ENCODE data around the gene SPRYD7.

- TF ChIP-seq CTCF (conservative IDR thresholded peaks at IDR 0.05; ENCODE audit: low read depth, low read length) (no peak), EZH2 (IDR thresholded peaks at IDR 0.05; ENCODE audit: low read length, unreplicated experiment) (no peak)
Observed at GRCh38 chr13:49938314-49938713, 2.2 kb upstream of the SPRYD7 start.

Data from PC-3 (cell line).